IPS-18c (cell line): Measurements from ENCODE around the gene C12orf43.

ENCODE experiments used
- H3K4me3 ChIP-seq: 2 replicates; pipeline ENCODE4 v1.7.0; 2013; ENCODE audit warnings: low read depth, mild to moderate bottlenecking, low read length, moderate library complexity; ENCODE audit not compliant: insufficient read depth
- H3K9me3 ChIP-seq: one replicate; pipeline ENCODE4 v1.6.1; 2013; ENCODE audit warnings: mild to moderate bottlenecking, low read length, moderate library complexity; ENCODE audit not compliant: control insufficient read depth, insufficient read depth

Gene C12orf43

GRCh38 chr12:121036810-121037326 lies 20.6 kb upstream of the C12orf43 start:
- Histone ChIP-seq H3K9me3 (no peaks in the 10 kb centered on the region), H3K4me3 (no peak overlapping the region)

- H3K4me3 ChIP-seq: no peak overlapping the region
- H3K9me3 ChIP-seq: no peaks in the 10 kb centered on the region
These were observed 18.5 kb upstream of the C12orf43 start for GRCh38 chr12:121034616-121035305.

GRCh38 chr12:121033625-121034349 lies 17.5 kb upstream of the C12orf43 start:
- H3K9me3 ChIP-seq: no peaks in the 10 kb centered on the region
- no peak overlapping the region for H3K4me3 ChIP-seq

- no peaks in the 10 kb centered on the region for H3K9me3 ChIP-seq
- no peak overlapping the region for H3K4me3 ChIP-seq
These were observed 14.4 kb upstream of the C12orf43 start for GRCh38 chr12:121030576-121031212.

- H3K4me3 ChIP-seq: no peak overlapping the region
- H3K9me3 ChIP-seq: no peaks in the 10 kb centered on the region
These were observed 10.2 kb upstream of the C12orf43 start for GRCh38 chr12:121026274-121027045.

- Histone ChIP-seq H3K9me3 (no peaks in the 10 kb centered on the region), H3K4me3 (no peak overlapping the region)
These were observed 9.3 kb upstream of the C12orf43 start for GRCh38 chr12:121025442-121026226.

GRCh38 chr12:121023799-121024198 lies 7.5 kb upstream of the C12orf43 start:
- no peaks in the 10 kb centered on the region for H3K9me3 ChIP-seq

GRCh38 chr12:121022713-121023112 lies 6.4 kb upstream of the C12orf43 start:
- Histone ChIP-seq H3K4me3 (no peak overlapping the region), H3K9me3 (no peaks in the 10 kb centered on the region)

More at GRCh38 chr12:121023799-121024198, 7.5 kb upstream of the C12orf43 start:
- no peak overlapping the region for H3K4me3 ChIP-seq

GRCh38 chr12:121021754-121022153 lies 5.5 kb upstream of the C12orf43 start:
- Histone ChIP-seq H3K9me3 (no peaks in the 10 kb centered on the region), H3K4me3 (no peak overlapping the region)

GRCh38 chr12:121018860-121019617 lies 2.8 kb upstream of the C12orf43 start:
- no peak overlapping the region for H3K4me3 ChIP-seq
- H3K9me3 ChIP-seq: no peaks in the 10 kb centered on the region

GRCh38 chr12:121017966-121018491 lies 1.7 kb upstream of the C12orf43 start:
- Histone ChIP-seq H3K9me3 (no peaks in the 10 kb centered on the region), H3K4me3 (no peak overlapping the region)

- no peak overlapping the region for H3K4me3 ChIP-seq
- no peaks in the 10 kb centered on the region for H3K9me3 ChIP-seq
These were observed 2.6 kb downstream of the C12orf43 start for GRCh38 chr12:121013715-121014114.

GRCh38 chr12:121011820-121012219 lies 4.5 kb downstream of the C12orf43 start:
- H3K4me3 ChIP-seq: no peak overlapping the region
- no peaks in the 10 kb centered on the region for H3K9me3 ChIP-seq

- Histone ChIP-seq H3K4me3 (no peak overlapping the region), H3K9me3 (no peaks in the 10 kb centered on the region)
These were observed 5.4 kb downstream of the C12orf43 start for GRCh38 chr12:121010860-121011259.

- H3K9me3 ChIP-seq: no peaks in the 10 kb centered on the region
- no peak overlapping the region for H3K4me3 ChIP-seq
These were observed 6.5 kb downstream of the C12orf43 start for GRCh38 chr12:121009741-121010140.
